Activated CD4-positive, CD25-positive, alpha-beta regulatory T cell treated with anti-CD3 and anti-CD28 coated beads, Interleukin-2, amount 50 U/mL, for 24 hours (primary cell): ENCODE results near the gene HEMK1.

Experiments used
- ATAC-seq, 2 donors: fragments of 150-1000 bp; cut with Tn5 transposase; one replicate each; pipeline ENCODE4 v1.10.0; 2021; ENCODE audit warnings: mild to moderate bottlenecking in 1 of 2, moderate library complexity in 1 of 2

Gene HEMK1

GRCh38 chr3:50603261-50604109, 34.2 kb downstream of the HEMK1 start:
- ATAC-seq, result no peak

- ATAC-seq, result no peak
These were observed 34.8 kb downstream of the HEMK1 start for GRCh38 chr3:50604110-50604621.

- no peak for ATAC-seq
These were observed 35.6 kb downstream of the HEMK1 start for GRCh38 chr3:50604628-50605588.

GRCh38 chr3:50605901-50606326, 36.6 kb downstream of the HEMK1 start:
- ATAC-seq, result no peak

DNA sequence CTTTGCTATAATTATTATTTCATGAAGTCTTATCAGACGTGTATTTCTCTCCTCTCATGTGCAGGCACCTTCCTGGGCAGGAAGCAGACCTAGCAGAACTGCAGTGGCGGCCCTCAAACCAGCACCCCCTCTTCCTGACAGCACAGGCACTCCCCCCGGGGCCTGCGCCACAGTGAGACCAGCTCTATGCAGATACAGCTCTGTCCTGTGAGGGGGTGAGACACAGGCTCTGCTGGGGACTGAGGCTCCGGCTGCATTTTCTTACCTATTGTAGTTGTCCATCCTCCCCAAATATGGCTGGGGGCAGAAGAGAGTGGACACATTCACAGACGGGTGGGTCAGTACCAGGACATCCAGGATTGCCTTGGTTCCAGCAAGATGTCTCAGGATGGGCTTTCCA, 37.3 kb downstream of the HEMK1 start:
- ATAC-seq, result no peak

GRCh38 chr3:50607271-50608091, 38.2 kb downstream of the HEMK1 start:
- no peak for ATAC-seq

DNA sequence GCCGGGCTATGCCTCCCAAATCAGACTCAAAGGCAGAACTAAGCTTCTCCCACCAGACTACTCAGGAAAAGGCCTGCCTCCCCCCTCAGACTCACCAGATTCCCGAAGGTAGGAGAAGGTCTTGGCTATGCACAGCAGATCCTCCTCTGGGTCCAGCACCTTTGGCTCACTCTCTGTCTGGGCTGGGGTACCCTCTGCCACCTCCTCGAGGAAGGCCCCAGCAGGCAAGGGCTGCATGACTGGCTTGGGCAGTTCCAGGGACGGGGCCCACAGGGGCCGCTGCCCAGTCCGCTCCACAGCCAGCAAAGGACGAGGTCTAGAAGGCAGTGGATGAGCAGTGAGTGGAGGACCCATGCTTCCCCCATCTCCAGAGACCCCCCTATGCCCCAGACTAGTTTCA, 39.0 kb downstream of the HEMK1 start:
- no peak for ATAC-seq

DNA sequence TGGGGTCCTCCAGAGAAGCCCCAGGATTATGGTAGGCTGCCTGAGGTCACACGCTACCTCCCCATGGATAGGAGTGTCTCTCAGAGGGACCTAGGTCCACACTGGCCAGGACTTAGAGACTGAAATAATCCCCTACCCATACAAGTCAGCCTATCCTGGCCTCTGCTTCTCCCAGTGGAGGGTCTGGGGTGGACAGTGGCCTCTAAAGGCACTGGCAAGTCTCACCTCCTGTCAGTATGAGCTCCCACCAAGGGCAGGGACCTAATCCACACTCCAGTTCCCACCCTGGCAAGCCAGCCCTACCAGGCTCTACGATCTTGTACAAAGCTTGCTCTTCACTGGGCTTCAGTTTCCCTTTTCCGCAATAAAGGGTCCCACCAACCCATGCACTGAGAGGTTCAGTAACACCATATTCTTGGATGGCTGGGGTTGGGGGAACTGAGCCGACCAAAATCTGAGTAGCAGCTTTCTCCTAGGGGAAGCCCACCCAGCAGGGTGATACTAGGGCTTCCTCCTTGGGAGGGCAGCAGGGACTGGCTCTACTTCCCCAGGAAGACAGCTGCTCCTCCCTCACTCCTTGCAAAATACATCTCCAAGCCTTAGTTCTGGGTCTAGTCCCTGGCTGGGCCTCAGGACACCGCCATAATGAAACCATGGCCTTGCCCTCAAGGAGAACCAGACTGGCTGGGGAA, 39.9 kb downstream of the HEMK1 start:
- ATAC-seq, result no peak

DNA sequence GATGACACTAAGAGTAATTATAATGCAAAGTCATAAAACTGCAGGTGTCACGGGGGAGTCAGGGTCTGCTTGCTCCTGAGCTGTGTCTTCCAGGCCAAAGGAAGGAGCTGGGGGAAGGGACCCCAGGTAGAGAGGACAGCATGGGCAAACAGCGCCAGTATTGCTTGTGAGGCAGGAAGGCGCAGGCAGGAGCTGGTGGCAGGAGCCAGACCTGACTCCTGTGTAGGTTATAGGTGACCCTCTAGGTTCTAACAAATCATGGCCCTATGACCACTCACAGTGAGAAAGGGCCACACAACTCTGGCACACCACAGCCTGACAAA, 40.4 kb downstream of the HEMK1 start:
- no peak for ATAC-seq

GRCh38 chr3:50610181-50610971, 41.1 kb downstream of the HEMK1 start:
- ATAC-seq, result peak; percentile 8 to 15

- no peak for ATAC-seq
These were observed 41.7 kb downstream of the HEMK1 start for GRCh38 chr3:50610992-50611463.

DNA sequence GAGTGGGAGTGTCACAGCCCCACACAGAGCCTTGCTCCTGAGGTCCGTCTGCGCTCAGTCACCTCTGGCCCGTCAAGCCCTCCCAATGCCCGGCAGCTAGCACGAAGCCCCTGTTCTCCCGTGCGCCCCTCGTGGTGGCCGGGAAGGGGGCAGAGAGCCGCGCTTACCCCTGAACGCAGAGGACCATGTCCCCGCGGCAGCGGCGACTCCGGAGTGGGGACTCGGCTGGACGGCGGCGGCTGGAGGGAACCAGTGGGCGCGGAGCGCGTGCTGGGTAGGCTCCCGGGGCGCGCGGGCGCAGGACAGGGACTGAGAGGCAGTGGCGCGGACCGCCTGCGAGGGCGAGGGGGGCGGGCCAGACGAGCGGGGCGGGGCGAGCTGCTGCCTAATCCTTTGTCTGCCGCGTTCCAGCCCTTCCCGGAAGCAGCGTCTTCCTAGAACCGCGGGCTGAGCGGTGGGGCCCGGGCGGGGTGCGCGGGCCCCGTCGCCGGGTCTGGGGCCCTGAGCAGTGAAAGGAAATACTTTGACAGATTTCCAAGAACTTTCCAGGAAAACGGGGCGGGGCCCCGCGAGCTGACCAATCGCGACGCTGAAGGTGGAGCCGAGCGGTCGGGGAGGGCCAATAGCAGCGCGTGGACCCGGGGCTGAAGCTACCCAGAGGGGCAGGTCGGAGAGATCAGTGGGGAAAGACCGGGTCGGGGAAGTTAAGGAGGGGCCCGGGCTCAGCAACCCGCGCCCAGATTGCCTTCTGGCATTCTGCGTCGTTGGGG, 42.3 kb downstream of the HEMK1 start, which contains the start of gene CISH:
Gene CISH, minus strand, starts transcription at position 311 of the 770 bp plus-strand sequence. Its CDS starts 124 bp downstream, at position 187.
- ATAC-seq, result peak; percentile 77

DNA sequence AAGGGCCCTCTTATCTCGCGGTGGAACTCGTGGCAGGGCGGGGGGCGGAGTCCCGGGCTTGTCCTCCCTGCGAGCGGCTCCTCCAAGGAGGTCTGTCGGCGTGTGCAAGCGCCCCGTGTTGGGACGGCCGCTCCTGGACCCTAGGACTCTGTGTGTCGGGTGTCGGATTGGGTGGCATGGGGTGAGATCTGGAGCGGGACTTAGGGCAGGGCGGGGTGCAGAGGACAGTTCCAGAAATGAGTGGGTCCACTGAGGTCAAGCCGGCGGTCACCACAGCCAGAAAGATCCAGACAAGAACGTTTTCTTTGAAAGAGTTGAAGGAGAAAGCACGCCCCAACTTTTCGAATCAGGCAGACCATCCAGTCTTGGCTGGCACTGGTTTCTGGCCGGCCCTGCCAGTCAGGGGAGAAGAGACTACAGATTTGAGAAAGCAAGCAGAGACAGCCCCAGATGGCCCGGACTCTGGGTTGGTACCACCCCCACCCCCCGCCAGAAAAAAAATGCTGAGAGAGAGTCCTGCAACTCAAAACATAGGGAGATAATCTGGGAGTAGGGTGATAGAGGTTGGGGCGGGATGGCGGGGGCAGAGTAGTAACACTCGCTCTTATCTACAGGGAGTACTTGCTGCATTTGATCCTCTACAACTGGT, 43.0 kb downstream of the HEMK1 start:
- ATAC-seq, result no peak

GRCh38 chr3:50612970-50613846, 43.9 kb downstream of the HEMK1 start:
- ATAC-seq, result no peak

GRCh38 chr3:50615190-50615589, 45.9 kb downstream of the HEMK1 start:
- no peak for ATAC-seq

DNA sequence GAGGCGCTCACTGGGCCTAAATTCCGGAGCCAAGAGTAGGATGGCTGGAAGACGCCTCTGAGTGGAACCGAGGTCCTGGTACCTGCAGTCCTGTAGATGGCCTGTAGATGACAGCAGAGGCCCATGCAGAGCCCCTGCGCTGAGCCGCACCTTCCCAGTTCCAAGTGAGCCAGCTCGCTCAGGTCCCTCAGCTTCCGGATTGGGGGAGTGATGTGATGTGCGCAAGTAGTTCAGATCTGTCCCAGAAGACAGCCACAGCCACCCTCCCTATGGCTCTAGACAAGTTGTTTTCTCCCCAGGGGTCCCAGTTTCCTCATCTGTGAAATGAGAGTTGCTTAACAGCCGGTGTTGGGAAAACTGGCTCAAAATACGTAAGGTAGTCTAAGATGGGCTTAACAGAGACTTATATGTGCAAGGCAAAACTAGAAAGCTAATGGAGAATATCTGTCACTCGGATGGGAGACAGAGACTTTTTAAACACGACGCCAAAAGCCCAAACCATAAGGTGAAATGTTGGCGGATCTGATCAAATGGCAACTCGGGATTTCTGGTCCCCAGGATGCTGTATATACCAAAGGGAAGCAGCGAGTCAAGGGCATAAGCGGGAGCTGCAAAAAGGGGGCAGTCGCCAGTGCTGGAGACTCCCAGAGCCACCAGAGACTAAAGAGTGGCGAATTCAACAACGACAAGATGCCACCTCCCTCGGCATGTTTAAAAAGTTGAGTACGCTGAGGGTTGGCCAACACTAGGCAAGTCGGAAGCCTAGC, 46.9 kb downstream of the HEMK1 start:
- ATAC-seq, result peak; percentile 11 to 17

GRCh38 chr3:50616770-50617095, 47.4 kb downstream of the HEMK1 start:
- peak; percentile 50 to 51 for ATAC-seq
